HG03135 (cell line): ENCODE measurements around the gene OR8B12.
"Not testable (repeated sequence)": the region's sequence is repeated elsewhere in the genome, so short reads cannot be mapped to it uniquely, and the experiment has no call there.

Source experiments
- ATAC-seq: cut with Tn5 transposase; IDR thresholded peaks from one replicate; pipeline ENCODE4 v1.9.1; 2021; ENCODE audit warnings: mild to moderate bottlenecking, moderate library complexity; ENCODE audit not compliant: unreplicated experiment

OR8B12 gene

GRCh38 chr11:124533626-124534025, 9.8 kb downstream of the OR8B12 start:
- ATAC-seq: no peak

GRCh38 chr11:124520550-124520854, 23.0 kb downstream of the OR8B12 start:
- ATAC-seq: no peak

- ATAC-seq: no peak
Measured at GRCh38 chr11:124519850-124520549, 23.5 kb downstream of the OR8B12 start.

- ATAC-seq: no peak
Measured at GRCh38 chr11:124518989-124519451, 24.4 kb downstream of the OR8B12 start.

- no peak for ATAC-seq
Measured at GRCh38 chr11:124517314-124517713, 26.1 kb downstream of the OR8B12 start.

- ATAC-seq: not testable (repeated sequence)
Measured at GRCh38 chr11:124514675-124515074, 28.8 kb downstream of the OR8B12 start.

GRCh38 chr11:124514131-124514530, 29.3 kb downstream of the OR8B12 start:
- no peak for ATAC-seq

GRCh38 chr11:124511745-124512144, 31.7 kb downstream of the OR8B12 start:
- no peak for ATAC-seq

GRCh38 chr11:124510279-124510678, 33.2 kb downstream of the OR8B12 start:
- ATAC-seq: no peak

- ATAC-seq: no peak
Measured at GRCh38 chr11:124499711-124500110, 43.7 kb downstream of the OR8B12 start.

GRCh38 chr11:124493016-124493655, 50.3 kb downstream of the OR8B12 start:
- no peak for ATAC-seq
